8988T (cell line): ENCODE measurements around the gene ISM2.
"Not testable (repeated sequence)": the region's sequence is repeated elsewhere in the genome, so short reads cannot be mapped to it uniquely, and the experiment has no call there.

ENCODE experiments used
- DNase-seq: peaks from one replicate; pipeline ENCODE4 v3.0.0; 2011

Gene ISM2

DNA sequence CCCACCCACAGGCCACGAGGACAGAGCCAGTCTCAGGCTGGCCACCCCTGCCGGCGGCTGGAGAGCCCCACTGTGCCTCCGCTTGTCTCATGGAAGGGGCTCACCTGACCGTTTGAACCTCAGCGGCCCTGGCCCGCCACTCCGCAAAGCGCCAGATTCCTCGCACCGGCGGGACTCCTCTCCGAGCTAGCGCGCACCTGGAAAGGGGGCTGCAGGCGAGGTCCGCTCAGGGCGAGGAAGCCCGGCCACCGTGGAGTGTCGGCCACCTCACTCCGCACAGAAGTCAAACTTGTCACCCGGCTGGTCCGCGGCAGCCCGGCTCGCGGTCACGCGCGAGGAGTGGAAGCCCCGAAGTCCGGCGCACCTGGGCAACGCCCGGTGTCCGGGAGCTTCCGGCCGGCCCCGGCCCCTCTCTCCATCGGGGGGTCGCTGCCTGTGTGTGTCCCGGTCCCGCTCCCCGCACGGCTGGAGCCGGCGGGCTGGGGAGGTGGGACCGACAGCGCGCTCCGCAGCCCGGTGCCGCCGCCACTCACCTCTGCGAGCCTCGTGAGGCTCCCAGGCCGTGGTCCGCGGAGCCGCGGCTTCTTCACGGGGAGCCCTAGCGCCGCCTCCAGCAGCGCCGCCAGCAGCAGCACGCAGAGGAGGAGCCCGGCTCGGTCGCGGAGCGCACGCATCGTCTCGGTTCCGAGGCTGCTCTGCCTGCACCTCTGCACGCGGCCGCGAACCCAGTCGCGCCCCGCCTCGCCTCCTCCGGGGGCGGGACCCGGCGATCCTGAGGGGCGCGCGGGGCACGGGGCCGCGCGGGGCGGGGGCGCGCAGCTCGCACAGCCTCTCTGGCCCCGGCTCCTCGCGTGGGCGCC lies at the start of gene ISM2:
TSS of gene ISM2 (minus strand) at position 697 of the 860 bp plus-strand sequence. CDS start at position 674, 23 bp downstream.
- DNase-seq: peak; percentile 79

DNA sequence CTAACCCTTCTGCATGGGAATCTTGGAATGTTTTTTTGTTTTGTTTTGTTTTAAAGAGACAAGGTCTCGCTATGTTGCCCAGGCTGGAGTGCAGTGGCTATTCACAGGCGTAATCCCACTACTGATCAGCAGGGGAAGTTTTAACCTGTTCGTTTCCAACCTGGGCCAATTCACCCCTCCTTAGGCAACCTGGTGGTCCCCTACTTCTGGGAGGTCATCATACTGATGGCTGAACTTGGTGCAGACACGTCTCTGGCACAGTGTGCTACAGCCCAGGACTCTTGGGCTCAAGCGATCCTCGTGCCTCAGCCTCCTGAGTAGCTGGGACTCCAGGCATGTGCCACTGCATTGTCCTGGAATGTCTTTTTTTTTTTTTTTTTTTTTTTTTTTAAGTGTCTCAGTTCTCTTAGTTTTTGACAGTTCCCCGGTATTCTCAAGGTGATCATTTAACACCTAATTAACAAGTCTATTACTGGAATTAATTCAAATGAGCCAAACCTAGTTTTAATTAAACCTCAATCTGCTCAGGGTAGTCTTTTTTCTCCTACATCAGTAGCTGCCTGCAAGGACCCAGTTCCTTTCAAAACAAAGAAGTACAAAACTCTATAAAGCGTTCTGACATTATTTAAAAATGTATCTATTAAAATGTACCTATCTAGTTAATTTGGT lies 49.0 kb upstream of the ISM2 start:
- DNase-seq: no peak

DNA sequence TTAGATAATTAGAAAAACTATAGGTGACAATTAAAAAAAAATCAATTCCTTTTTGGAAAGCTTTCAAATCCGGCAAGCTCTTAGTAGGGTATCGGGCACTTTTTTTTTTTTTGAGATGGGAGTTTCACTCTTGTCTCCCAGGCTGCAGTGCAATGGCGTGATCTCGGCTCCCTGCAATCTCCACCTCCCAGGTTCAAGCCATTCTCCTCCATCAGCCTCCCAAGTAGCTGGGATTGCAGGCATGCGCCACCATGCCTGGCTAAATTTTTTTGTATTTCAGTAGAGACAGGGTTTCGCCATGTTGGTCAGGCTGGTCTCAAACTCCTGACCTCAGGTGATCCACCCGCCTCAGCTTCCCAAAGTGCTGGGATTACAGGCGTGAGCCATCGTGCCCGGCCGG lies 46.6 kb upstream of the ISM2 start:
- DNase-seq: not testable (repeated sequence)

DNA sequence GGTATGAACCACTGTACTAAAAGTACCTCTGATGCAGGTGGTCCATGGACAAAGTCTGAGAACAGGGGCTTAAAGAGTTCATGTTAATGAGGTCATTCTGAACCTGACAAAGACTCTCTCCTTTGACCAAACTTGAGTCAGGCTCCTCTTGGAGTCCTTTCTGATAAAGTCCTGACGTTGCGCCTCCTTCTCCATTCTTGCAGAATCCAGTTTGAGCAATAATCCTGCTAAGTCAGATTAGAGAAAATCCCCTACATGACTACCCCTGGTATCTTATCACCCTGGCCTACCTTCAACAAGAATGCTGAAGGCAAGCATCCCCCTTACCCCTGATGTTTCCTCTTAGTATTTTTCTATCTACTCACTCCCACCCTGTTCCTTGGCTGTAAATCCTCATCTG lies 46.0 kb upstream of the ISM2 start:
- no peak for DNase-seq

DNA sequence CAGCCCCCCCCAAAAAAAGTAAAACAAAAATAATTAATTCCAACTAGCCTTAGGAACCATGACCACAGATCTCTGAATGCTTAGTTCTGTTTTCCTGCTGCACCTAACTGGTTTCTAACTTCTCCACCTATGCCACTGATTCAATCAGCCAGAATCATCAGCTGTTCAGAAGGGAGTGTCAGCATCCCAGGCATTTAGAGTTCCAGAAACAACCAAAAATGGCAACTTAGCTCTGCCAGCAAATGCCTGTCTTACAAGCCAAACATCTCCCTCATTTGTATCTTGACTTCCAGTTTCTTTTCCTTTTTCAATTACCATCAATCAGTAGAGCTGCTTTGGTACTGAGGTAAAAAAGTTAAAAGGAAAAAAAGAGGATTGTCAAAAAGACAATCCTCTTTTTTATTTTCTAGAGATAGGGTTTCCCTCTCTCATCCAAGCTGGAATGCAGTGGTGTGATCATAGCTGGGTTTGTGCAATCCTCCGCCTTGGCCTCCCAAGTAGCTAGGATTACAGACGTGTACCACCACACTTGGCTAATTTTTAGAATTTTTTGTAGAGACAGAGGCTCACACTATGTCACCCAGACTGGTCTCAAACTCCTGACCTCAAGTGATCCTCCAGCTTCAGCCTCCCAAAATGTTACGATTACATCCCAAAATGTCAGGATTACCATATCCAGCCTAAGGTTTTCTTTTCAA lies 45.2 kb upstream of the ISM2 start:
- DNase-seq: no peak

DNA sequence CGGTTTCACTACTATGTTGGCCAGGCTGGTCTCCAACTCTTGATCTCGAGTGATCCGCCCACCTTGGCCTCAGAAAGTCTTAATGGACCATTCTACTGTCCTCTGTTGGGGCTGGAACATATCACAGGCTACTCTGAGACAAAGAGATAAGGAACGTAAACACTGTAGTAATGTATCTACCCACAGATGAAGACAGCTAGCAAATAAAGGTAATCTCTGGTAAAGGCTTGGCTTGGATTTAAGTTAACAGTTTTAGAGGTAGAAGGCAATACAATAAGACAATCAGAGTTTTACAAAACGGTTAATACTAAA lies 44.6 kb upstream of the ISM2 start:
- no peak for DNase-seq

DNA sequence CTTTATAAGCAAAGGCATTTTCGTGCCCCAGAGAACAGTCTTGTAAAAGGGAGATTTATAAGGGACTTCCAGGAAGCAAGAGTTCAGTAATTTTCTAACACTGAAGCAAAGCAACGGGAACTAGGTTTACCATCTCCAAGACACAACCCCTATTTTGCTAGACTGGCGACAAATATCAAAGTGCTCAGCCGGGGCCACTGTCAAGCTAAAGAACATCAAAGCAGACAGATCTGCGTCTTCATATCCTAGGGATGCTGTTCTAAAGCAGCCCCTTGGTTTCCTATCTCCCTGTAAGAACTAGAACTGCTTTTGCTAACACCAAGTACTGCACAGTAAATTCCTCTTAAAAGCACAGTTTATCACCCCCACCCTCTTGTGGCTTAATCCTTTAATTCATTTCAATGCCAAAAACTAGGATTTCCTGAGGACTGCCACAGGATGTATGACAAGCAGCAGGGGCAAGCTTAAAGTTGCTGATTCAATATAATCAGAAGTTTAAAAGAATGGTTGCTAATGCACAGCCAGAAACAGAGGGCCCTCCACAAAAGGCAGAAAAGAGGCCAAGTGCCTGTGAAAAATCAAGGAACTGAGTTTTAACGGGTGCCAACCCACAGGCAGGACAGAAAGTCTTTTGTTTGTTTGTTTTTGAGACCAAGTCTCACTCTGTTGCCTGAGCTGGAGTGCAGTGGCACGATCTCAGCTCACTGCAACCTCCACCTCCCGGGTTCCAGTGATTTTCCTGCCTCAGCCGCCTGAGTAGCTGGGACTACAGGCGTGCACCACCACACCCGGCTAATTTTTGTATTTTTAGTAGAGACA lies 44.0 kb upstream of the ISM2 start:
- DNase-seq: no peak

DNA sequence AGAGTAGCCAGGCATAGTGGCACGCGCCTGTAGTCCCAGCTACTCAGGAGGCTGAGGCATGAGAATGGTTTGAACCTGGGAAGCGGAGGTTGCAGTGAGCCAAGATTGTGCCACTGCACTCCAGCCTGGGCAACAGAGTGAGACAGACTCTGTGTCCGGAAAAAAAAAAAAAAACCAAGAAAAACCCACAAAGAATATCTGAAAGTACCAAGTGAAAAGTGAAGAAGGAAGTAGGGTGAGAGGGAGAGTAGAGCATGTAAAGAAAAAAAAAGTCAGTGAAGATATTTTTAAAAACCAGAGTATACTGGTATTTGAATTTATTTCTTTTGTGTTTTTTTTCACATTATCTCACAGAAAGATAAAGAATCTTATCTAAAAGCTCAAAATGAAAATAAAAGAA lies 43.3 kb upstream of the ISM2 start:
- no peak for DNase-seq

DNA sequence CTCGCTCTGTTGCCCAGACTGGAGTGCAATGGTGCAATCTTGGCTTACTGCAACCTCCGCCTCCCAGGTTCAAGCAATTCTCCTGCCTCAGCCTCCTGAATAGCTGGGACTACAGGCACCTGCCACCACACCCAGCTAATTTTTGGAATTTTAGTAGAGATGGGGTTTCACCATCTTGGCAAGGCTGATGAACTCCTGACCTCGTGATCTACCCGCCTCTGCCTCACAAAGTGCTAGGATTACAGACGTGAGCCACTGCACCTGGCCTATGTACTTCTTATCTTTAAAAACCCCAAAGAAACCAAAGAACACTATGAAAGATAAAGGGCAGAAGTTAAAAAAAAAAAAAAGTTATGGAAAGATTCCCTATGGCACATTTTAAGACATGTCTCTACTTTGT lies 38.3 kb upstream of the ISM2 start:
- DNase-seq: not testable (repeated sequence)

DNA sequence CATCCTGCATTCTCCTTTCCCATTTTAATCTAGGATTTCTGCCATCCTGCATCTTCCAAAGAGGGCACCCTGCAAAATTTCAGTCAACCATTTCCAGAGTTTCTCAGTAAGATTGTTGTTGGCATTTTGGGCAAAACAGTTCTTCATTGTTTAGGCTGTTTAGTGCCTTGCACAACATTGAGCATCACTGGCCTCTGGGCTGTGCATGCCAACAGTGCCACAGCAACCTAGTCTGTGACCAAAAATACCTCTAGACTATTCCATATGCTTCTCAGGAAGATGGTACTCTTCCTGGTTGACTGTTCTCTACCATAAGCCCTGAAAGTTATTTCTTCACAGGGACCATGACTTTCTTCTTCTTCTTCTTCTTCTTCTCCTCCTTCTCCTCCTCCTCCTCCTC lies 32.5 kb upstream of the ISM2 start:
- DNase-seq: no peak

DNA sequence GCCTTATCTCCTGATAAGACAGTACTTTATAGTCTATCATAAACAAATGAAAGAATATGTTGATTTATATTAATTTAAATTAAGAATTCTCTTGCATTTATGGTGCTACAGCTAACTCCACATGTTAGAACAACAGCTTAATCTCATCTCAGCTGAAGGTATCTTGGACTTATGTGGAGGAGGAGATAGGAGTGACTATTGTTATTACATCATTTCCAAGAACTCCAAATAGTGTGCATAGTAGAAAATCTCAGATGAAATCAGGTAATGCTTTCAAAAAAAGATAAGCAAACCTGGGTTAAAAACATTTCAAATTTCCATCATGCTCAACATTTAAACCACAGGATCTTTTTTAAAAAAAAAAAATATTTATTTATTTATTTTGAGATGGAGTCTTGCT lies 31.3 kb upstream of the ISM2 start:
- DNase-seq: no peak

DNA sequence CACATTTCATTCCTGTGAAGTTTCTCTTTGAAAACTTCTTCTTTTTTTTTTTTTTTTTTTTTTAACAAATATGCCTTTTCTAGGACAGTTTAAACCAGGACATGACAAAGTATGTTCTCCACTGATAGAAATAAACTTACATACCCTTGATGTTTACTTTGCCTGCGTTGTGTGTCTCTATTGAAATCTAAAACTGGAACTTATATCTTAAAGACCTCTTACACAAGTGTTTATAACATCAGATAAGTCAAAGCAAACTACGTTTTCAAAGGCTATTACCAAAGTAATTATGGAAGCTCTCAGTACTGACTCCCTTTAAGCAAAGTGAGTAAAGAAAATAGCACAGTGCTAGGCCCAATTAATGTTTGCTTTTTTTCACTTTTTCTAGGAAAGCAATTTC lies 30.6 kb upstream of the ISM2 start:
- no peak for DNase-seq

DNA sequence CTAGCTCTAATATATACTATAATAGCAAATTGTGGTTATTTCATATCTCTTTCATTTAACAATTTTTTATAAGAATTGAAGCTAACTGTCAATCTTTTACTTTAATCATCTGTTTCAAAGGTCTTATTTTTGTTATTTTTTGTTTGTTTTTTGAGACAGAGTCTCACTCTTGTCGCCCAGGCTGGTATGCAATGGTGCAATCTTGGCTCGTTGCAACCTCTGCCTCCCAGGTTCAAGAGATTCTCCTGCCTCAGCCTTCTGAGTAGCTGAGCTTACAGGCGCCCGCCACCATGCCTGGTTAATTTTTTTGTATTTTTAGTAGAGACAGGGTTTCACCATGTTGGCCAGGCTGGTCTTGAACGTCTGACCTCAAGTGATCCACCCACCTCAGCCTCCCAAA lies 30.1 kb upstream of the ISM2 start:
- not testable (repeated sequence) for DNase-seq

DNA sequence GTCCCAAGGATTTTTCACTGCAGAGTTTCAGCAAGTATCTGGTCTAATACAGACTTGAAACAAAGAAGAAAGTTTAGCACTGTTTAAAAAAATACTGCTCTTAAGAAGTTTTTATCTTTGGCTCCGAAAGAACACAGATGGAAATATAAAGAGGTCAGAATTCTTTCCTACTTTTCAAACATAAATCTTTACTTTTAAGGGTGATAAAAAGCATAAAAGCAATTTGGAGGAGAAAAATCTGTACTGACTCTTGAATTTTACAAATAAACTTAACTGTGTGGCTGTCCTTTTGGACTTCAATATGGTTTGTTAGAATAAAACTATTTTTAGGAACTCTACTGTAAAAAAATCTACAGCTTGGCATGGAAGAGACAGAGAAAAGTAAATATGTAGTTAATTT lies 27.6 kb upstream of the ISM2 start:
- DNase-seq: no peak

DNA sequence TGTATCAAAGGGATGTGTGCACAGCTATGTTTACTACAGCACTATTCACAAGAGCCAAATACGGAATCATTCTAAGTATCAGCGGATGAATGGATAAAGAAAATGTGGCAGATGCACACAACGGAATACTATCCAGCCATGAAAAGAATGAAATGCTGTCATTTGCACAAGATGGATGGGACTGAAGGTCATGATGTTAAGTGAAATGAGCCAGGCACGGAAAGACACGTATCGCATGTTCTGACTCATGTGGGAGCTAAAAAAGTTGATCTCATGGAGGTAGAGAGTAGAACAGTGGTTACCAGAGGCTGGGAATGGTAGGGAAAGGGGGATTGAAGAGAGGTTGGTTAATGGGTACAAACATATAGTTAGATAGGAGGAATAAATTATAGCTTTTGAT lies 25.9 kb upstream of the ISM2 start:
- DNase-seq: no peak

DNA sequence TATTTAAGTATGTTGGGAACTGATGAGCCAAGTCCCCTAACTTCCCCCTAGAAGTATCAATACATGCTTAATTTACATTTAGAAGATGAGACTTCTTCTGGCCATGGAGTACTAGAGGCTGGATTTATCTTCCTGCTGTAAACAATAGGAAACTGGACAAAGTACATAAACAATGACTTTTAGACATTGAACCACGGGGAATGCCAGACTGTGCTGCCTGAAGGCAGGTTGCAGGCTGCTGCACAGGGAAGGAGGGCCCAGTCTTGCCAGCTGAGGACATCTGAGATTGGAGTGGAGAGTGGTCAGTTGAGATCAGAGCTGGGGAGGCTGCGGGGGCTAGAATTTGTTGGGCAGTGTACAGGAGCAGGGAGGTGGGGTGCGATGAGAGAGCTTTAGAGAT lies 24.5 kb upstream of the ISM2 start:
- DNase-seq: no peak

DNA sequence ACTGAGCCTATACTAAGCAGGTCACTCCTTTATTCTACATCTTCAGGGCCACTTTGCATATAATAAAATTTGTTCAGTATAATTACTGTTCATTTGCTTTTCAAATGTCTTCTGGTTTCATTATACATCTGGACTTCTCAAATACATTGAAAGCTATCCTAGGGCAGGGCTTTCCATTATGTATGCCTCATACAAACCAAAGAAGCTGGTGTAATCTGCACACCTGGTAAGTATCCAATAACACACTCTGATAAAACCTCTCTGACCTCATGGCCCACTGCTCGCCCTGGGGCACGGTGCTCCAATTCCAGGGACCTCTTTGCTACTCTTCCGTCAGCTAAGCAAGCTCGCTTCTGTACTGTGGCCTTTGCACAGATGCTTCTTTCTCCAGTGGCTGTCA lies 21.9 kb upstream of the ISM2 start:
- no peak for DNase-seq

DNA sequence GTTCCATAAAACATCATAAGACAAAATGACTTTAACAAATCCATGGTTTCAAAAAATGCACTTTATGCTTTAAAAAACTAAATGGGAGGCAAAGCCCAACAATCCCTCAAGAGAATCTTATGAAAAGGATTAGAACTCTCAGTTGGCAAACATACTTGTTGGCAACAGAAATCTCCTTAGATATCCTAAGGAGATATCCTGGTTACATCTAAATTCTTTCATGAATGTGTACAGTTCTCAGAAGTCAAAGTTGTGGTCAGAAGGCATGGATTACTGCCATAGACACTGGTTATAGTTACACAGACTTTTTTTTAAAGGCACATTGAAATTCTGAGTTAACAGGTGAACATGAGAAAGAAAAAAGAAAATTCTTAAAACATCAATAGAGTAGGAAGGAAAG lies 17.5 kb upstream of the ISM2 start:
- no peak for DNase-seq

DNA sequence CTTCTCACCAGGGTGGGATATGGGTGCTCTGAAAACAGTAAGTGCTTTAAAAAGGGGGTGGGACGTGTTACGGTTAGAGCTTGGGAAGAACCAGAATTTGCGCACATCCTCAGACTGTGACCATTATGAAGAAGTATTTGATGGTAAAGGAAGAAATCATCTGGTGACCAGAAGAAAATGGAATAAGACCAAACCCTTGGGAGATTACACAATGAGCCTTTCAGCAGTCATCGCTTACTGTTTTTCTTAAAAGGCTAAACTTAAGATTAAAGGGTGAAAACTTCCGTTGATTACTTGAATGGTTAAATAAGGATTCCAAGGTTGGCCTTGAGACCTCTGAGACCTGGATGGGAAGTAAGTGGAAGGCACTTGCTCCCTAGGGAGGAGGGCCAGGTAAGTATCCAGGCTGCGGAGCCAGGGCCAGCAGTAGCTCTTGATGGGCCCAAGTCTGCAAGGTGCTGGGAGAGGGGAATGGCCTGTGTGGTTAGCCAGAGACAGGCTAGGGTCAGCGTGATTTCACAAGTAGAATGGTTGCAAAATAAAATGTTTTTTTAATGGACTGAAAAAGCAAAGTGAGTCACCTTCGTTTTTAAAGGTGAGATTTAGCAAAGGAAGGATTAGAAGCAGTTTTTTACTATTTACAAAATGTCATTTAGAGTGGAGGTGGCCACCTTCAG lies 13.0 kb upstream of the ISM2 start:
- DNase-seq: no peak

DNA sequence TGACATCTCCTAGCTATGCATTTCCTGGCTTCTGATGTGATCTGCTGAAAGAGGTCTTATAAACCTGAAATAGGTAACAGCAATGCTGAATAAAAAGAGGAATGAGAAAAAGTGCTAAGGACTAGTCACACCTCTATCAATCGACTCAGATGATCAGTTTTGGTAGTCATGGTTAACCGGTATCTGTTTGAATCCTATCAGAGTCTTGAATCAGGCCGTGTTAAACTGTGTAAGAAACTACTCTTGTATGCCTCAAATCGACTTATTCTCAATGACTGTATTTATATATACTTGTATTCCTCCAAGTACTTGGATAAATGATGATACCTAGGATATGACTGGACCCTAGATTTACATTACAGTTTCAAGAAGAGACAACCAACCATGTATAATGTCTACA lies 10.8 kb upstream of the ISM2 start:
- no peak for DNase-seq

DNA sequence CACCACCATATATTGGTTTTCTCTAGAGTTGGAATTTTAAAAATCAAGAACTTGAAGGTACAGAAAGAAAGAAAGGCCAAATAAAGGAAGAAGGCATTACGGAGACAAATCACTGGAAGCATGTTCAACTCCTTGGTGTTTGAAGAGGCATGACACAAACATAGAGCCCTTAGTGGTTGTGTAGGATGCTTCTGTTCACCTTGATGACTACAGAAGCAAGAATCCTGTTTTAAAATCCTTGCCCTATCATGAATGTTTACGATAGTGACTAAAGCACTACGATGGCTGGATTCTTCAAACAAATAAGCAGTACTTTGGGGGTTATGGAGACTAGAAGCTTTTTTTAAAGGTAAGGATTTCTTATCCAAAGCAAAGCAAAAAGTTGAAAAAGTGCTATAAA lies 10.3 kb upstream of the ISM2 start:
- no peak for DNase-seq

DNA sequence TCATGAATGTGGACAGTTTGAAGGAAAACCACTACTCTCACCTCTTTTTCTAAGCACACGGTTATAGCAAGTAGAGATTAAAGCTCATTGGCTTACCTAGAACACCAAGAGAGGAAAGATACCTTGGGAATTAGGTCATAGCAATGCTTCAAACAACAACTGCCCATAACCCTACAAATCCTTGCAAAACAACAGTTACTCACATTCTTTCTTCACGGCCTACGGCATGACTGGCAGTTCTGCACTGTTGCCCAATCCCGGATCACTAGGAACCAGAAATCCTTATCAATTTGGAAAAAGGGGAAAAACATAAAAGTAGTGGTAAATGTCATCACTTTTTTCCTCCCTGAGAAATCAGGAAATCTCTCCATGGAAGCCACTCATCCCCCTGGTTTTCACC lies 9.6 kb upstream of the ISM2 start:
- no peak for DNase-seq

DNA sequence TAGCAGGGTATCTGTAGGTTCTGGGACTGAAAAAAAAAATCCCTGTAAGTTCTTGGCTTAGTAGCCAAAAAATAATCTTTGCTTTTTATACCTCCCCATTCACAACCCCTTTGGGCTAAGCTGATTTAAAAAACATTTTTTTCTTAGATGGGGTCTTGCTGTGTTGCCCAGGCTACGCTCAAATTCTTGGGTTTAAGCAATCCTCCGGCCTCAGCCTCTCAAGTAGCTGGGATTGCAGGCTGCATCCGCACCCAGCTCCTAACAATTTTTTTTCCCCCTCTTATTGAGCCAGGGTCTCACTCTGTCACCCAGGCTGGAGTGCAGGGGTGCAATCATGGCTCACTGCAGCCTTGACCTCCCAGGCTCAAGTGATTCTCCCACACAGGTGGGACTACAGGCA lies 9.1 kb upstream of the ISM2 start:
- no peak for DNase-seq
